Uterus (tissue), 2 donors: ENCODE data around the gene DNAH11.

Experiments
- POLR2A ChIP-seq, 2 donors: fragments of 450-650 bp; IDR thresholded peaks; one replicate each; pipeline ENCODE4 v1.6.1; 2016; ENCODE audit warnings: antibody characterized with exemption in 2 of 2, mild to moderate bottlenecking in 1 of 2, moderate library complexity in 1 of 2
- TF ChIP-seq, protein P1 (sequence below), 4 experiments: fragments of 200-600 bp in 2 of 4; fragments of 450-650 bp in 2 of 4; sonication (generic) in 2 of 4; IDR thresholded peaks; one replicate each; pipeline ENCODE4 v1.5.1; 2016 to 2019; ENCODE audit warnings: antibody characterized with exemption in 4 of 4, mild to moderate bottlenecking in 2 of 4, moderate library complexity in 1 of 4

DNA sequence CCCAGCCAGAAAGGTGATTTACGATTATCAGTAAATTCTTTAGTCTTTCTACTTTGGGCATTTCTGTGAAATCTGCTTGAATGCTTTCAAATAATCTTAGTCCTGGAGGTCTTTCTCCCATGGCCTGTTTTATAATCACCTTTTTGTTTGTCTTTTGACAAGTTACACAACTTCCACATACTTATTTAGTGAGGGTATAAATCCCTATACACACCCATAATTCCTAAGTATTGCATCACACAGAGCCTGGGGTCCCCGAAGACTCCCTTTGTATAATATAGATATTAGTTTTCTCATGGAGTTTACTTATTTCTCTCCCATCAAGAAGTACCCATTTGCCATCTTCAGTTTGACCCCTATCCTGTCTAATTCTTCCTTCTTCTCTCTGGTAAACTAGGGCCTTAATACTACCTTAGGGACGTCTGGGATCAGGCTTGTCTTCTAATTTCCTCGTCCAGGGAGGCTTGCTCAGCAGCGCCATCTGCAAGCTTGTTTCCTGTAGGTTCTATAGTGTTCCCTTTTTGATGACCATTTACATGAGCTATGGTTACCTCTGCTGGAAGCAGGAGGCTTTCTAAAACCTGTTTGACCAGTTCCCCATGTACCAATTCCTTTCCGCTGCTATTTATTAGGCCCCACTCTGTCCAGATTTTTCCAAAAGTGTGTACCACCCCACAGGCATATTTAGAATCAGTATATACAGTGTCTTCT is 8.1 kb downstream of the DNAH11 start:
- no peak for TF ChIP-seq POLR2A (IDR thresholded peaks at IDR 0.05)
- TF ChIP-seq, protein P1, sequence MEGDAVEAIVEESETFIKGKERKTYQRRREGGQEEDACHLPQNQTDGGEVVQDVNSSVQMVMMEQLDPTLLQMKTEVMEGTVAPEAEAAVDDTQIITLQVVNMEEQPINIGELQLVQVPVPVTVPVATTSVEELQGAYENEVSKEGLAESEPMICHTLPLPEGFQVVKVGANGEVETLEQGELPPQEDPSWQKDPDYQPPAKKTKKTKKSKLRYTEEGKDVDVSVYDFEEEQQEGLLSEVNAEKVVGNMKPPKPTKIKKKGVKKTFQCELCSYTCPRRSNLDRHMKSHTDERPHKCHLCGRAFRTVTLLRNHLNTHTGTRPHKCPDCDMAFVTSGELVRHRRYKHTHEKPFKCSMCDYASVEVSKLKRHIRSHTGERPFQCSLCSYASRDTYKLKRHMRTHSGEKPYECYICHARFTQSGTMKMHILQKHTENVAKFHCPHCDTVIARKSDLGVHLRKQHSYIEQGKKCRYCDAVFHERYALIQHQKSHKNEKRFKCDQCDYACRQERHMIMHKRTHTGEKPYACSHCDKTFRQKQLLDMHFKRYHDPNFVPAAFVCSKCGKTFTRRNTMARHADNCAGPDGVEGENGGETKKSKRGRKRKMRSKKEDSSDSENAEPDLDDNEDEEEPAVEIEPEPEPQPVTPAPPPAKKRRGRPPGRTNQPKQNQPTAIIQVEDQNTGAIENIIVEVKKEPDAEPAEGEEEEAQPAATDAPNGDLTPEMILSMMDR (IDR thresholded peaks at IDR 0.05), result no peak
